Parathyroid adenoma (tissue), 2 donors: ENCODE results near the gene IRF2BPL.

ENCODE experiments used
- H2AFZ ChIP-seq: fragments of 300-600 bp; sonication (generic); one replicate; pipeline ENCODE4 v1.7.0; 2017; ENCODE audit warnings: antibody characterized with exemption, mild to moderate bottlenecking
- H3K27ac ChIP-seq: fragments of 300-600 bp; sonication (generic); one replicate; pipeline ENCODE4 v1.7.0; 2017
- H3K27me3 ChIP-seq: fragments of 300-600 bp; sonication (generic); one replicate; pipeline ENCODE4 v1.7.0; 2017; ENCODE audit warnings: low read length; ENCODE audit not compliant: control insufficient read depth, insufficient read depth
- H3K36me3 ChIP-seq: fragments of 300-600 bp; sonication (generic); one replicate; pipeline ENCODE4 v1.7.0; 2017; ENCODE audit warnings: low read length; ENCODE audit not compliant: control insufficient read depth, insufficient read depth
- H3K4me1 ChIP-seq: fragments of 300-600 bp; sonication (generic); one replicate; pipeline ENCODE4 v1.7.0; 2017; ENCODE audit warnings: control low read depth
- H3K4me2 ChIP-seq: fragments of 300-600 bp; sonication (generic); one replicate; pipeline ENCODE4 v1.7.0; 2017; ENCODE audit warnings: low read length
- H3K4me3 ChIP-seq: fragments of 300-600 bp; sonication (generic); one replicate; pipeline ENCODE4 v1.7.0; 2017; ENCODE audit warnings: low read depth, low read length
- H3K79me2 ChIP-seq: fragments of 300-600 bp; sonication (generic); one replicate; pipeline ENCODE4 v1.7.0; 2017; ENCODE audit warnings: control low read depth
- H3K9ac ChIP-seq: fragments of 300-600 bp; sonication (generic); one replicate; pipeline ENCODE4 v1.7.0; 2017; ENCODE audit warnings: mild to moderate bottlenecking
- H3K9me3 ChIP-seq: fragments of 300-600 bp; sonication (generic); one replicate; pipeline ENCODE4 v1.7.0; 2017; ENCODE audit warnings: low read length; ENCODE audit not compliant: control insufficient read depth
- CTCF ChIP-seq: fragments of 300-600 bp; sonication (generic); IDR thresholded peaks from one replicate; pipeline ENCODE4 v1.7.0; 2017; ENCODE audit warnings: antibody characterized with exemption, mild to moderate bottlenecking
- donor health status: primary hyperparathyroidism.

IRF2BPL gene

GRCh38 chr14:77066578-77067172 lies 38.2 kb upstream of the IRF2BPL start:
- H3K4me3 ChIP-seq = no peak overlapping the region
- H2AFZ ChIP-seq = no peak overlapping the region
- TF ChIP-seq CTCF = no peak
- no peaks in the 10 kb centered on the region for H3K9me3 ChIP-seq
- H3K27ac ChIP-seq = no peak overlapping the region
- peaks cover 13% of the 10 kb centered on the region for H3K4me1 ChIP-seq
- H3K36me3 ChIP-seq = no peaks in the 10 kb centered on the region
- H3K4me2 ChIP-seq = no peak overlapping the region
- H3K9ac ChIP-seq = no peak overlapping the region
- H3K79me2 ChIP-seq = peaks cover 2% of the 10 kb centered on the region
- no peaks in the 10 kb centered on the region for H3K27me3 ChIP-seq

- H3K27me3 ChIP-seq = no peaks in the 10 kb centered on the region
- no peaks in the 10 kb centered on the region for H3K9me3 ChIP-seq
- no peak overlapping the region for H3K27ac ChIP-seq
- H3K9ac ChIP-seq = no peak overlapping the region
- H3K36me3 ChIP-seq = no peaks in the 10 kb centered on the region
- TF ChIP-seq CTCF = no peak
- H3K4me3 ChIP-seq = no peak overlapping the region
- H3K4me2 ChIP-seq = no peak overlapping the region
- no peak overlapping the region for H2AFZ ChIP-seq
- H3K4me1 ChIP-seq = peaks cover 9% of the 10 kb centered on the region
- peaks cover 2% of the 10 kb centered on the region for H3K79me2 ChIP-seq
Observed at GRCh38 chr14:77065851-77066577, 37.5 kb upstream of the IRF2BPL start.

GRCh38 chr14:77064521-77065178 lies 36.1 kb upstream of the IRF2BPL start:
- Histone ChIP-seq H3K9ac (no peak overlapping the region), H3K36me3 (no peaks in the 10 kb centered on the region), H3K27me3 (no peaks in the 10 kb centered on the region), H3K9me3 (no peaks in the 10 kb centered on the region), H3K27ac (no peak overlapping the region), H3K4me1 (peaks cover 6% of the 10 kb centered on the region), H2AFZ (no peak overlapping the region), H3K4me2 (no peak overlapping the region), H3K4me3 (no peak overlapping the region), H3K79me2 (peaks cover 2% of the 10 kb centered on the region)
- no peak for TF ChIP-seq CTCF

- no peaks in the 10 kb centered on the region for H3K27me3 ChIP-seq
- no peak for TF ChIP-seq CTCF
- H3K4me3 ChIP-seq = no peak overlapping the region
Observed at GRCh38 chr14:77063571-77064171, 35.2 kb upstream of the IRF2BPL start.

More at GRCh38 chr14:77063571-77064171, 35.2 kb upstream of the IRF2BPL start:
- H3K9me3 ChIP-seq = no peaks in the 10 kb centered on the region
- H3K27ac ChIP-seq = no peak overlapping the region
- H3K9ac ChIP-seq = no peak overlapping the region
- H2AFZ ChIP-seq = no peak overlapping the region
- peaks cover 2% of the 10 kb centered on the region for H3K79me2 ChIP-seq
- peaks cover 6% of the 10 kb centered on the region for H3K4me1 ChIP-seq
- no peaks in the 10 kb centered on the region for H3K36me3 ChIP-seq
- H3K4me2 ChIP-seq = no peak overlapping the region
